GM18520 (cell line): ENCODE data around the gene CXCR2.
"Not testable (repeated sequence)": the region's sequence is repeated elsewhere in the genome, so short reads cannot be mapped to it uniquely, and the experiment has no call there.

ENCODE experiments used
- ATAC-seq: cut with Tn5 transposase; IDR thresholded peaks from one replicate; pipeline ENCODE4 v1.9.1; 2021; ENCODE audit not compliant: unreplicated experiment

Gene CXCR2

DNA sequence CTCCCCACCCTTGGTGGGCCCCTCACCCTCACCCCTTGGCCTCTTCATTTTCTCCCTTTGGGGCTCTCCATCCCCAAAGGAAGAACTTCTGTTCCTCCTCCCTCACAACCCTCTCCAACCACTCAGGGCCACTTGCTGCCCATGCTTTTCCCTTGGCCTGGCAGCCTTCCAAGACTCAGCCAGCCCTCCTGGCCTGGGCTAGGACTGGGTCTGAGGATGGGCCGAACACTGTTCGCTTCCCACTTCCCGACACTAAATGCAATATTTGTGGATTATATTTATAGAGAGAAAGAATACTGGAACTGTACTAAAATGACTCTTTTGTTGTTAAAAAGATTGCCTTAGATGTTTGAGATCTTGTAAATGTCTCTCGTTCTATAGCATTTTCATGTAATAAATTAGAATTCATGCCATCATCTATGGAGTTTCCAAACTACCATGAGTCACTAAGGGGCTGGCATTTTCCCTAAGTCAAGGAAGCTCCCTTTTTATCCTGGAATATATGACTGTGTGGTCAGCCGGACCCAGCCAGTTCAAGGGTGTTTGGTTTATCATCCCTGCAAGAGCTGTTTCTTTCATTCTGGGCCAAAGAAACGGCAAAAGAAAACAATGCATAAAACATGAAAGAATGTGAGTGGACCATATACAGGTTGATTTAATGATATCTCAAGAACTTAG, 3.8 kb downstream of the CXCR2 start:
- ATAC-seq: no peak

DNA sequence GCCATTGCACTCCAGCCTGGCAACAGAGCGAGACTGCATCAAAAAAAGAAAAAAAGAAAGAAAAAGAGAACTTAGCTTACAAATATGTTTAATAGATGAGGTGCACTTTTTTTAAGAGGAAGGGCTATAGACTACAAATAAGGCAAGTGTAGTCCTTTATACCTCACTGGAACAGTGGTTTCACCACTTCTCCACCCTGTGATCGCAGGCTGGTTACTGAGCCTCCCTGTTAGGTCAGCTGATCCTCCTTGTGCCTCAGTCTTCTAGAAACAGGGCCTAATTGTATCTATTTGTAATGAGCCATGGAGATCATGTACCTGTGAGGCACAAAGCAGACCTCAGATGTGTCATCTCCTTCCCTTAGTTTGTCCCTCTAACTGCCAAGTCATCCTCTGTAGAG, 4.5 kb downstream of the CXCR2 start:
- no peak for ATAC-seq

DNA sequence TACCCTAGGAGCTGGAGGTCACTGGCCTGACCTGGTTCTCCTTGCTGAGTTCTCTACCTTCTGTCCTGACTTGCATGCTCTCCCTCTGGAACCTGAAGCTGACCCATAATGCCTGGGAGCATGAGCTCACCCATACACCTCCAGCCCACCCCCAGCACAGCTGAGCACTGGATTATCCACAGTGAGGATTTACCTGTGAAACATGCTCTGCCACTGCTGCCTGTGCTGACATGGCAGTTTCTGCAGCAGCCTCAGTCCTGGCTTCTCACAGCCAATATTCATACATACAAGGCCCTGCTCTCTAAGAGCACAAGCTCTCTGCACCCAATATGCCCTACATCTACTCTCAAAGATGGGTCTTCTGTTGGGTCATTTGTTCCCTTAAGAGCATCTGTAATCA, 5.0 kb downstream of the CXCR2 start:
- no peak for ATAC-seq

DNA sequence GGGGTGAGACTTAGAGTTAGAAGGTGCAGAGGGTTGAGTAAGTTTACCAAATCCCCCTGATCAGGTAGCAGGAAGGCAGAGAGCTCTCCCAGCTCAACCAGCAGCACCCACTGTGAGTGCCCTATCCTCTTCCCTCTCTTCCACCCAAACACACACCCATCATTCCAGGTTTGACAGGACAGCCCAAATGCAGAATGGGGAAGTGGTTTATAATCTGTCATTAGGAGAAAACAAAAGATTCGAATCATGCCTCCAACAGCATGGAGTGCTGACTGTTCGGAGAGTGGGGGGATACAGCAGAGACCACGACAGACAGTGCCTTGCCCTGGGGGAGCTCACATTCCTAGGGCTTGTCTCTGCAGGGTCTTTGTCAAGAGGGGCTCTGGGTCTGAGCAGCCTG, 11.7 kb downstream of the CXCR2 start:
- ATAC-seq: no peak

DNA sequence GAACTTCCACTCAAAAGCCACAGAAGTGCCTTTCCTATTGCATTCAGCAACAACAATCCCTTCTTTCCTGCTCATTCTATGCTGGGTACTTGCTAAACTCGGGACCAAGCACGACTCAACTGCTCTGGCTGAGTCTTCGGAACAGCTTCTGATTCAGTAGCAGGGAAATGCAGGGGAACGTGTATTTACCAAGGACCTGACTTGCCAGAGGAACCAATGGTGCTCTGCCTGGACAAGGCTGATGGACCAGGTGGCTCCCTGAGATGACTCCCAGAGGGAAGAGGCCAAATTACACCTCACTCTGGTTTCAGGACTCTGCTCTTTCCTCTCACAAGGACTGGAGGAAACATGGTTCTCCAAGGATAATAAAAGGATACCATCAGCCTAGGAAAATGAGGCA, 12.2 kb downstream of the CXCR2 start:
- no peak for ATAC-seq

DNA sequence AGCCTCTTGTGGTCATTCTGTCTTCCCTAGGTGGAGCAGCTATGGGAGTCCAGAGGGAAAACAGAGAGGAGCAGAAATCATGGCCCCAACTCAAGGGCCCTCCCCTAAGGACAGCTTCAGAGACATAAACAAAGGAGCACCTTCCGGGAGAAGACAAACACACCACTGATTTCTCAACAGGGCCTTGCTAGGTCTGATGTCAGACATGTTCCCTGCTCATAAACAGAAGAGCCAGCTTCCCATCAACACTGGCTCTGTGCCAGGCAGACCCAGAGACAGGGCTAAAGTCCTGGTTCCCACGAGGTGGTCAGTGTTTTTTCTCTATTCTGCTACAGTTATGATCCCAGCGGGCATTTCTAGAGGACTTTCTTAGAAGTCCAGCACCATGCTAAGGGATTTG, 19.3 kb downstream of the CXCR2 start:
- ATAC-seq: no peak

DNA sequence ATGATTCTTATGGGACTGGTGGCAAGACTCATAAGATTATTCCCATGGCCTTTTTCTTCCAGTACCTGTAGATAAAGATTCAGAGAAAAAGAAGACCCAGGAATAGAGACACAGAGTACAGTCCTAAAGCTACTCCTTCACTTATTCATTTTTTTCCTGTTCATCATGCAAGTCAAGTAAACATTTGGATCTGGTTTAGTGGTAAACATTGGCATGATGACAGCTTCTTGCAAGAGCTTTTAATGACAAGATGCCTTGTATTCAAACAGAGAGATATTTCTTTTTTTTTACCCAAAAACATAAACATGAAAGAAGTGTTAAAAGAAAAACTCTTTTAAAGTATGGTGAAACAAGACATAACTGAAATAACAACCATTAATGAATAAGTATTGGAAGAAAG, 20.2 kb downstream of the CXCR2 start:
- no peak for ATAC-seq

DNA sequence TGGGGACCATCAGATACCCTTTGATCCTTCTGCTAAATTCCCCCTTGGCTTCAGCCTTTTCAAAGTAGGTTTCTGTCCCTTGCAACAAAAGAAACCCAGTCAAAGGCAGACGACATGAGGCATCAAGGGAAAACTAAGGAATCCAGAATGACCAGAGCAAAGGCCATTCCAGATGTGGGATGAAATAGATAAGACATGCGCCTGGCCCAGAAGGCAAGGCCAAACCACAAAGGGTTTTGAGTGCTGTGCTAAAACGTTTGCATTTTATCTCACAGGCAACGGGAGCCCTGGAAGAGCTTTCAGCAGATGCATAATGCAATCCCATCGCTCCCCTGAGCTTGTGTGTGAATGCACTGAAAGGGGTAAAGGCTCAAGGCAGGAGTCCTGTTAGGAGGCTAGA, 23.3 kb downstream of the CXCR2 start:
- no peak for ATAC-seq

DNA sequence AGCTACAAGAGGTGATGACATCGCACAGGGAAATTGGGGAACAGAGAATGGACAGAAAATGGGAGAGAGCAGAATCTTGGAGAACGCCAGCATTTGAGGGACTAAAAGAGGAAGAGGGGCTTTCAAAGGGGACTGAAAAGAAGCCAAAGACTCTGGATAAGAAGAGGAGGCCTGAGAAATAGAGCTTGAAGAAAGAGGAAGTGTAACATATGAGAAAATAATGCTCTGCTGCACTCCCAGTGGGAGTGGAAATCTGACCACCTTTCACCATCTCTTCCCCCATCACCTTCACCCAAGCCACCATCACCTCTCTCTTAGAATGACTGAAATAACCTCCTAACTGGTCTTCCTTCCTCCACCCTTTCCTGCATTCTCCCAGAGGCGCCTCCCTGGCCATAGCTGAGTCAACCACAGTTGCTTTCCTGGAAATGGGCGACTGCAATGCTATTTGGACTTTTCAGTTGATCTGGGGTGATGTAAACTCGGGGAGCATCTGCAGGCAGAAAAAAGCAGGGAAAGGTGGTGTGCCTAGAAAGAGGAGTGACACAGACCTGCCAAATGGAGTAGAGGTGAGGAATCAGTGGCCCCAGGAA, 24.1 kb downstream of the CXCR2 start:
- no peak for ATAC-seq

DNA sequence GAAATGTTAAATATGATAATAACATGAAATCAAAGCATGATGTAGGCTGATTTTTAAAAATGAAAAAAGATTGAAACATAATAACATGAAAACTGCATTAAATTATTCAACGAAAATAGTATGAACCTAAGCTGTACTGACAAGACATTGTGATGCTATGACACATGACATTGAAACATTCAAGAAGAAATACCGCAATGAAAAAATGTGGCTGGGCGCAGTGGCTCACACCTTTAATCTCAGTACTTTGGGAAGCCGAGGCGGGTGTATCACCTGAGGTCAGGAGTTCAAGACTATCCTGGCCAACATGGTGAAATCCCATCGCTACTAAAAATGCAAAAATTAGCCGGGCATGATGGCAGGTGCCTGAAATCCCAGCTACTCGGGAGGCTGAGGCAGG, 26.3 kb downstream of the CXCR2 start:
- ATAC-seq: no peak

DNA sequence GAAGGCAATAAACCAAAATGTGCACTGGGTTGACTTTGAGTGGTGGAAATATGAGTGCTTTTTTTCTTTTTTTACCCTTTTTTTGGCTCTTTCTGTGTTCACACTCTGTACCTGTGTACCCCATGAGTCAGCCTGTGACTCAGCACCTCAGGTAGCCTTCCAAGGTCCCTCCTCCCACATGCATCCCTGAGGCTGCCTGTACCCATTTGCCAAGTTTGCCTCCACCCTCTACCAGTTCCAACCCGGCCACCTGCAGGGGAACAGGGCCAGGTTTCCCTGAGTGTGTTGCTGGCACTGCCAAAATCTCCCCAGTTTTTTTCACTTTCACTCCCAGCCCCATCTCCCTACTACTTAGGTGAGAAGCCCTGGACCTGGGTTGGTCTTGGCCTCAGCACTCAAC, 26.9 kb downstream of the CXCR2 start:
- ATAC-seq: no peak

DNA sequence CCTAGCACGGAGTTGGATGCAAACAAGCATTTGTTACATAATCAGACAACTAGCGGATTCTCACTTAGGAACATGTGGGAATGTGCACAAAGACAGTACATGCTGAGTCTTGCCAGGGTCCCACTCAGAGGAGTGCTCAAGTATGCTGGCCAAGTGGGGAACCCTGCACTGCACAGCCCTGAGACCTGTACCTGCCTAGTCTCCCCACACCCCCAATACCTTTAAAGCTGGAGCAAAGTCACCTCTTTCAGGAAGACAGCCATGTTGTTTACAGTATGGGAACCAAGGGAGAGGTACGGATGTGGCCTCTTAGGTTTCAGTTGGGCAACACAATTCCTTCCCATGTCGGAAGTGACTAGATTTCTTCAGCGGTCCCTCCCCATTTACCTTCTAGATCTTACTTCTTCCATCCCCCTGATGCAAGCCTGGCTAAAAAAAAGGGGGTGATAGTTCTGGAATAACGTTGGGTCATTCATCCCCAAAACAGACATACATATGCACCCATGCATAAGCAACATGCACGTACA, 30.2 kb downstream of the CXCR2 start:
- no peak for ATAC-seq

DNA sequence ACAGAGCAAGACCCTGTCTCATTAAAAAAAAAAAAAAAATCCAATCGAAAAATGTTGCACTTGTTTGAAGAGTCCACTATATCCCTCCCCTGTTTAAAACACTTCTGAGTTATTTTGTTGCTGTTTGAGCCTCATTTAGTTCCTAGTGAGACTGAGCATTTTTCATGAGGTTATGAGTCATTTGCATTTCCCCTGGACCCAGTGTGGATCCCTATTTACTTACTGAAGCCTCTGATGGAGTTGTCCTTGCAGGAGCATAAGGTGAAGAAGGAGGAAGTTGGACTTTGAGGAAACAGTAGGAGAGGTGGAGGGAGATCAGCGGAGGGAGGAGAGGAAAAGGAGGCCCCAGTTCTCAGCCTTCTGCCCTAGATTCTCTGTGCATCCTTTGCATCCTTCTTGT, 35.8 kb downstream of the CXCR2 start:
- no peak for ATAC-seq

DNA sequence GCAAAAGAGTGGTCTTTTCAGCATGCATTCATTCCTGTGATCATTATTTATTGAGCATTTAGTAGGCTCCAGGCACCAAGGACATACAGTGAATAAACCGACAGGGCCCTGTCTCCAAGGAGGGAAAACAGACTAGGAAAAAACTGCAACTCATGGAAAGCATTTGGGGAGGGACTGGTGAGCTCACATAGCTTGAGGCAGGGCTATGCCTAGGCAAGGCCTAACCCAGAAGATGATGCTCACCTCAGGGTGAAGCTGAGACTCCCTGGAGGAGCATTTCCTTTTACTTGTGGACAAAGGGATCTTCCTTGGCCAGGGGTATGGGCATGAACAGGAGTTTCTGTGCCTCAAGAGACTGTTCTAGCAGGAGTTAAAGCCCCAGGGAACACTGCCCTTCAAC, 37.0 kb downstream of the CXCR2 start:
- no peak for ATAC-seq

DNA sequence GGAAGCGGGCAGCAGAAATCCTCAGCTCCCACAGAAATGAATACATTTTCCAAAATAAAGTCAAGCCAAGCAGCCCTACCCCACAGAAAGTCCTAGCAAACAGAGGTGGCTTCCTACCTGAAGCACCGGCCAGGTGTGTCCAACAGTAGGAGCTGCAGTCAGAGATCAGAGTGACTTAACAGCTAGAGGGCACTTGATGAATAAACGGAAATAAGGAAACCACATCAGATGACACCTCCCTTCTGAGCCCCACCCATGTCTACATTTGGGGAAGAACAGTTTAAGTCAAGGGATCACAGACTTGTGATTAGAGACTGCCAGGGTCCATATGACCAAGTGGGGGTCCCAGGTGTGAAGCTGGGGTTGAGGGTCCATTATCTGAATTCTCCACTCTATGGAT, 41.0 kb downstream of the CXCR2 start, which contains the start of gene CXCR1:
TSS of gene CXCR1 (minus strand) at position 172 of the 400 bp plus-strand sequence. CDS start 1,751 bp downstream, outside the sequence.
- ATAC-seq: no peak

DNA sequence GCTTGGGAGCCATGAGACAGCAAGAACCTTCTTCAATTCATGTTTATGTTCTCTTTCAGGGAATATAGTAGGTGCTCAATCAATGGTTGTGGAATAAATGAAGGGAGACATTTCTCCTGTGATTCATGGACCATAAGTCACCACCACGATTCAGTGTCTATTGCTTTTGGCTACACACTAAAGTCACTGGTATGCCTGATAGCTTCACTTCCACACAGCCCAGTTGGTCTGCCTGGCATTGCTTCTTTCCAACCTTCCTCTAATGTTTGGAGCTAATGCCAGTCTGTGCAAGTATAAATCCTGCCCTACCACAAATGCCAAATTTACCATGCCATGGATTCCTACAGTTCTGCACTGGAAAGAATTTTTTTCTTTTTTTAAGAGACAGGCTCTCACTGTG, 42.2 kb downstream of the CXCR2 start:
- no peak for ATAC-seq

DNA sequence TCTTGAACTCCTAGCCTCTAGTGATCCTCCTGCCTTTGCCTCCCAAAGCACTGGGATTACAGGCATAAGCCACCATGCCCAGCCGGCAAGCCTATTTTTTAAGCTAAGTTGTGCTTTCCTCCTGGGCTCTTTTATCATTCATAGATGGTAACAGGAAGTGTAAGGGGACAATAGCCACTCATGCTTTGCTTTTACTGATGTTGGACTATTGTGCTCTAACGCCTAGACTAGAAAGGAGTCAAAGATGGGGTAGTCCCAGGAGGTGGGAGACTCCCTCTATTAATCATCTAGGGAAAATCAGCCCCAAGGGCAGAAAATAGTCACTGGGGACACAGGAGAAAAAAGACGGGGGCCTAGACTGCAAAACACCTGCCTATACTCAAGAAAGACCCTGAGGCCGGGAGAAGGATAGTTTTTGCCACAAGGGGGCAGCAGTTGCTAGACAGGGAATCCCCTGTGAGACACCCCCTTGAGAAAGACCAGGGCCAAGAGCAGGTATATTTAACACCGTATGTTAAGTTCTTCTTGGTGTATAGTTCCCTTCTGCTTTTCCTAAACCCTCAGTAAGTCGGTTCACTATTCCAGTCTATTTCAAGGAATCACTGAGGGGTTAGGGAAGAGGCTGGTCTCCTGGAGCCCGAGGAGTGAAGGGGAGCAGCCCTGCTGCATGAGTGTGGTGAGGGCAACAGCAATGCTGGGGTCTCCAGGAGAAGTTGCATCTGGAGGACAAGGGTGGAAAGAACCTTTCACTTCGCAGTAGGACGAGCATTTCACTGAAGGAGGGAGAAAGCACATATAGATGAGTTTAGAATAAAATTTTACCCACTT, 43.0 kb downstream of the CXCR2 start:
- ATAC-seq: no peak

DNA sequence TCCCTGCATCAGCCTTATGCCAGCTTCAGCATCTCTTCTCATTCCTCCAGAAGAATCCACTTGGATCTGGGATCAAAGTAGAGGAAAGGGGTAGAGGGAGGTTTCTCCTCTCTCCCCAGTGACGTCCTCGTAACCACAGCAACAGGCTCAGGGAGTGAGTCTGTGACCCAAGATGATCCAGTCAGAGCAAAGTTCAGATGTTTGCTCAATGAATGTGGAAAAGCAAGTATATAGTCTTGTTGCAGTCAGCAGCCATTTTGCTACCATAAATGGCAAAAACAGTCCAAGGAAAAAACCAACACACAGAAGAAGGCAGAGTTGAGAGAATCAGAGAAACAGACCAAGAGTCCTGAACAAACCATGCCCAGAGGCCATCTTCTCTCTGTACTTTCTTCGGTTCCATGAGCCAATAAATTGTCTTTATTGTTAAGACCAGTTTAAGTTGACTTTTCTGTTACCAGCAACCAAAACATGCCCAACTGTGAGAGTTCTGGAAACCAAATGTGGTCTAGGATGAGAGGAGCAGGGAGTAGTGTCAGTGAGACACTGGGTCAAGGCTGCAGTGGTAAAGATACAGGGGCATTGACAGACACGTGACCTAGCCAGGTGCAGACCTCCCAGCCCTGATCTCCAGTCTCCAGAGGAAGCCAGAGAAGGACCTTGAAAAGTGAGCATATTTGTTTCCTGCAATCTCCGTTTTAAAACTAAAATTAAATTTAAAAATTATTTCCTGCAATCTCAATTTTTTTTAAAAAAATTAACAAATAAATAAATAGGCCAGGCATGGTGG, 44.1 kb downstream of the CXCR2 start:
- no peak for ATAC-seq

DNA sequence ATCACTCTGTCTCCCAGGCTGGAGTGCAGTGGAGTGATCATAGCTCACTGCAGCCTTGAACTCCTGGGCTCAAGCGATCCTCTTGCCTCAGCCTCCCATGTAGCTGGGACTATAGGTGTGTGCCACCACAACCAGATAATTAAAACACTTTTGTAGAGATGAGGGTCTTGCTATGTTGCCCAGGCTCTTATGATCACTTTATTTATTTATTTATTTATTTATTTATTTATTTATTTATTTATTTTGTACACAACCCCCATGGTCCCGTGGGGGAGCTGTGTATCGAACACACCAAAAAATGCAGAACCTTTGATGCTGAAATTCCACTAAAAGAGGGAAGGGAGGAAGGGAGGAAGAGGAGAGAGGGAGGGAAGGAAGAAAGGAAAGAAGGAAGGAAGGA, 45.9 kb downstream of the CXCR2 start:
- ATAC-seq: not testable (repeated sequence)

DNA sequence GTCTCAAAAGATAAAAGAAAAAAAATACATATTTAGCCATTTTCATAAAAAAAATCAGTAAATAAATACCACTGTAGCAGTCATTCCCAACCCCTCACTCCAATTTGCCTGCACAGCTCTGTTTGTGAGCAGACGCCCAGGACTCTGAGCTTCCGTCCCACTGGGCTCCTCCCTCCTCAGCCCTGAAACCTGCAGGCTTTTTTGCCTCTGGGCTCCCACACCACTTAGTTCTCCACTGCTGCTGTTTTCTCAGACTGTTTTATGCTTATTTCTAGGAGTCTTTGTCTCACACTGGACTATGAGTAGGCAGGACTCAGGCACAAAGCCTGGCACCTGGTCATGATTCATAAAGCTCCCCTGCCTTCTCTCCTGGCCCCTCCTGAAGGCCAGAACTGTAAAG, 47.0 kb downstream of the CXCR2 start:
- no peak for ATAC-seq

DNA sequence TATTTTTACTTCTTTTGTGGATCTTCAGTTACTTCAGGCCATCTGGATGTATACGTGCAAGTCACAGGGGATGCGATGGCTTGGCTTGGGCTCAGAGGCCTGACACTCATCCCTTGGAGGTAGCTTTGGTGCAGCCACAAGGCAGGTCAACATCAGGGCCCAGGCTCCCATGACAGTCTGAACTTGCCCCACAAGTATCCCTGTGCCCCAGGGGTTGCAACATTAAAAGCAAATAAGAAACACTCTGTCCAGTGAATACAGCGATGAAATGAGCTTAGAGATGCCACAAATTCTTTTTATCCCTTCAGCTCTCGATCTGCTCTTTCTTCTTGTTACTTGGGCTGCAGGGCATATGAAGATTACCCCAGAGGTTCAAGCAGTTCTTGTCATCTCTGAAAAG, 54.0 kb downstream of the CXCR2 start:
- ATAC-seq: no peak
